Urinary bladder (tissue), 4 donors: Measurements from ENCODE around the gene PTCD2. TPM values are rescaled to one million over a fixed set of nuclear protein-coding genes. Genes with fewer than 3 reads are reported as not detected.
"Not testable (repeated sequence)": the region's sequence is repeated elsewhere in the genome, so short reads cannot be mapped to it uniquely, and the experiment has no call there.

Experiments used
- DNase-seq: peaks from one replicate; pipeline ENCODE4 v3.0.0-alpha.2; 2015; ENCODE audit errors: extremely low spot score
- H3K27ac ChIP-seq: one replicate; pipeline ENCODE4 v1.5.1; 2013; ENCODE audit warnings: low read depth, mild to moderate bottlenecking, moderate library complexity
- H3K36me3 ChIP-seq: one replicate; pipeline ENCODE4 v1.6.1; 2013; ENCODE audit warnings: mild to moderate bottlenecking, moderate library complexity; ENCODE audit not compliant: insufficient read depth
- H3K4me1 ChIP-seq: one replicate; pipeline ENCODE4 v1.6.1; 2013; ENCODE audit warnings: mild to moderate bottlenecking, moderate library complexity; ENCODE audit not compliant: insufficient read depth
- H3K4me3 ChIP-seq: one replicate; pipeline ENCODE4 v1.5.1; 2013; ENCODE audit warnings: low read depth, low read length
- WGBS: extraction: QIAGEN DNeasy Blood & Tissue Kit; methylation state at CpG from one replicate; pipeline ENCODE4 v1.1.7; 2013; 5-methylcytosine and 5-hydroxymethylcytosine counted together
- polyA plus RNA-seq: library from polyadenylated mRNA; stranded (reverse); fragments of 200-250 nt; gene quantifications from one replicate; pipeline ENCODE4 v1.2.3, GENCODE V29; 2013
- total RNA-seq: library from RNA; depleted of rRNA; stranded (reverse); fragments of >200 nt; gene quantifications from one replicate; pipeline ENCODE4 v1.2.3, GENCODE V29; 2014
- donor health status: healthy with polysubstance abuse.
- donor health status: healthy.

The PTCD2 gene
- total and polyA plus RNA-seq, 2 donors = 5.8 to 9.4 TPM

GRCh38 chr5:72383726-72384125 is 63.6 kb downstream of the PTCD2 start:
- no peak overlapping the region for H3K27ac ChIP-seq
- WGBS = 21% methylated on average over 2 of the region's 2 CpGs
- no peaks in the 10 kb centered on the region for H3K4me1 ChIP-seq

GRCh38 chr5:72386639-72387038 is 66.5 kb downstream of the PTCD2 start:
- Histone ChIP-seq H3K27ac (no peak overlapping the region), H3K4me3 (no peak overlapping the region), H3K36me3 (no peaks in the 10 kb centered on the region), H3K4me1 (no peaks in the 10 kb centered on the region)
- DNase-seq = no peak
- 92% methylated on average over 1 of the region's 1 CpG for WGBS

More at GRCh38 chr5:72383726-72384125, 63.6 kb downstream of the PTCD2 start:
- H3K4me3 ChIP-seq = no peak overlapping the region
- DNase-seq = no peak
- H3K36me3 ChIP-seq = no peaks in the 10 kb centered on the region

- no peak overlapping the region for H3K27ac ChIP-seq
- no peaks in the 10 kb centered on the region for H3K36me3 ChIP-seq
- H3K4me3 ChIP-seq = no peak overlapping the region
- H3K4me1 ChIP-seq = no peaks in the 10 kb centered on the region
- WGBS = 34% methylated on average over 3 of the region's 3 CpGs
- DNase-seq = no peak
Observed at GRCh38 chr5:72387985-72388384, 67.8 kb downstream of the PTCD2 start.

GRCh38 chr5:72388646-72389045 is 68.5 kb downstream of the PTCD2 start:
- 72% methylated on average over 8 of the region's 8 CpGs for WGBS
- no peak for DNase-seq
- Histone ChIP-seq H3K27ac (no peak overlapping the region), H3K4me1 (no peaks in the 10 kb centered on the region), H3K4me3 (no peak overlapping the region), H3K36me3 (no peaks in the 10 kb centered on the region)

DNA sequence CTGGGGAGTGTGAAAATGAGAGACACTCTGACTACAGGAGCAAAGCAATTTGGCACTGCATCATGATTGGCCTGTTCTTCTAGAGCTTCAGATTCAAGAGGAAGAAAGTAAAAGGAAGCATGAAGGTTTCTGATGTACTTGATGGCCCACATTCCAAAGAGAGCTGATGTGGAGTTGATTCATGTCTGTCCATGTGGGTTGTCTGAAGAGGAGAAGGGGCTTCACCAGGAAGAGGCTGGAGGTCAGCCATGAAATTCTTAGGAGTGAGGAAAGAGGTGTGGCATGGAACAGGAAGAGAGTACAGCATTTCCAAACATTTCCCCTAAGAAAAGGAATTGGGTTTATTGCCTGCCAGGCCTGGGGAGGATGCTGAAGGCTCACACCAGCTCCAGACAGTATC is 70.7 kb downstream of the PTCD2 start:
- no peak for DNase-seq
- H3K4me1 ChIP-seq = no peaks in the 10 kb centered on the region
- no peak overlapping the region for H3K27ac ChIP-seq
- H3K4me3 ChIP-seq = no peak overlapping the region
- H3K36me3 ChIP-seq = no peaks in the 10 kb centered on the region

DNA sequence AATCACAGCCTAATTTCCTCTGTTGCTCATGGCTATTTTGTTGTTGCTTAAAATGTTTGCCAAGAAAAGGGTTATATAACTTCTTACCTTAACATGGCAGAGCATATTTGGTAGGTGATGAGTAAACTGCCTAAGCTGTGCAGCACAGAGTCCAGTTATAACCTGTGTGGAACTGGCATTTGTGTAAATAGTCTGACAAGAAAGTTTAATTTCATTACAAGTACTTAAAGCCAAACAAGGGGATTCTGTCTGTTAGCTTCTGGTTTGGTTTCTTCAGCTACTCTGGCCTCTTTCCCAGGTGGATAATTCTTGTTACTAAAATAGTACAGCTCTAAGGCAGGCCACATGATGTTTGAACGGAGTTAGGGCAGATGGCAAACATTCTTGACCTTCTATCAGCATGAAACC is 72.2 kb downstream of the PTCD2 start:
- no peak for DNase-seq
- WGBS = 30% methylated on average over 1 of the region's 1 CpG
- Histone ChIP-seq H3K4me1 (no peaks in the 10 kb centered on the region), H3K36me3 (no peaks in the 10 kb centered on the region), H3K27ac (no peak overlapping the region), H3K4me3 (no peak overlapping the region)

- no peak overlapping the region for H3K27ac ChIP-seq
- H3K36me3 ChIP-seq = no peaks in the 10 kb centered on the region
- H3K4me3 ChIP-seq = no peak overlapping the region
- no peak for DNase-seq
- no peaks in the 10 kb centered on the region for H3K4me1 ChIP-seq
Observed at GRCh38 chr5:72393052-72393451, 72.9 kb downstream of the PTCD2 start.

DNA sequence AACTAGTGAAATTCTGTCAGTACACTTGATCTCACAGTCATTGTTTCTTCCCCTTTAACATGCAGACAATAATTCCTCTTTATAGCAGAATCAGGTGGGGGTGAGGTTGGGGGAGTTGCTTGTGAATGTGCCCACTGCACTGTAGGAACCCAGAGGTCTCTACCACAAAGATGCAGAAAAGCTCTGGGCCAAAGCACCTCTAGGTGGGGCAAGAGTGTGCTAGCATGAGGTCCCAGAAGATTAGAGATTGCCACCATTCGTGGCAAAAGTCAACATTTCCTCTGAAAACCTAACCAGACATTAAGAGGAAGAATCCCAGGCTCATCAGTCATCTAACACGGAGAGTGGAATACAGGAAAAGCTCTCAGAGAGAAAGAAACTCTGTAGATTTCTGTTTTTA is 74.5 kb downstream of the PTCD2 start:
- H3K36me3 ChIP-seq = no peaks in the 10 kb centered on the region
- DNase-seq = no peak
- no peak overlapping the region for H3K27ac ChIP-seq

GRCh38 chr5:72397836-72398235 is 77.7 kb downstream of the PTCD2 start:
- Histone ChIP-seq H3K27ac (no peak overlapping the region), H3K4me3 (no peak overlapping the region), H3K36me3 (no peaks in the 10 kb centered on the region), H3K4me1 (no peaks in the 10 kb centered on the region)
- DNase-seq = no peak
- 70% methylated on average over 6 of the region's 6 CpGs for WGBS

More for the DNA sequence above, 74.5 kb downstream of the PTCD2 start:
- Histone ChIP-seq H3K4me3 (no peak overlapping the region), H3K4me1 (no peaks in the 10 kb centered on the region)
- 48% methylated on average over 2 of the region's 2 CpGs for WGBS

- no peak overlapping the region for H3K27ac ChIP-seq
- H3K36me3 ChIP-seq = no peaks in the 10 kb centered on the region
- H3K4me3 ChIP-seq = no peak overlapping the region
- 94% methylated on average over 1 of the region's 1 CpG for WGBS
- no peak for DNase-seq
- H3K4me1 ChIP-seq = no peaks in the 10 kb centered on the region
Observed at GRCh38 chr5:72400950-72401349, 80.8 kb downstream of the PTCD2 start.

DNA sequence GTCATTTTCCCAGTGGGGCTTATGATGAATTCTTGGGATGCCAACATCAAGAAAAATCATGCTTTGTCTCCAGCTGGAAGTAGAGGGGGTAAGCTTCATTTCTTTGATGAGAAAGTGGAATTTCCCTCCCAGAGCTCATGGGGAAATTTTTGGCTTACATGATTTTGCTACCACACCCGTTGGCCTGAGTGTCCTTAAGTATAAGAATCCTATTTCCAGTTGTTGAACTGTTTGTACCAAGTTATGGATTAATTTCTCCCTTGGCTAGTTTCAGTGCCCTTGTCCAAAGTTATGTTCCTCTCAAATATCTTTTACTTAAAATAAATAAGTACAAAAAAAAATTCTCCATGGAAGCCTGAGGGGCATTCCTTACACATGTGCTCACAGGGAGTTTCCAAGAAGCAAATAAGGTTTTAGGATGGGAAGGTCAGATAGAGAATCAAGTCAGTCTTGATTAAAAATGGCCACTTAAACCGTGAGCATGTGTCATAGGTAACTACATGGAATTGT is 82.3 kb downstream of the PTCD2 start:
- Histone ChIP-seq H3K4me1 (no peaks in the 10 kb centered on the region), H3K36me3 (no peaks in the 10 kb centered on the region), H3K4me3 (no peak overlapping the region), H3K27ac (no peak overlapping the region)
- no peak for DNase-seq
- 37% methylated on average over 2 of the region's 2 CpGs for WGBS

GRCh38 chr5:72402959-72403628 is 82.9 kb downstream of the PTCD2 start:
- no peaks in the 10 kb centered on the region for H3K4me1 ChIP-seq
- no peak for DNase-seq
- WGBS = 56% methylated on average over 4 of the region's 4 CpGs
- no peaks in the 10 kb centered on the region for H3K36me3 ChIP-seq
- no peak overlapping the region for H3K27ac ChIP-seq
- H3K4me3 ChIP-seq = no peak overlapping the region

DNA sequence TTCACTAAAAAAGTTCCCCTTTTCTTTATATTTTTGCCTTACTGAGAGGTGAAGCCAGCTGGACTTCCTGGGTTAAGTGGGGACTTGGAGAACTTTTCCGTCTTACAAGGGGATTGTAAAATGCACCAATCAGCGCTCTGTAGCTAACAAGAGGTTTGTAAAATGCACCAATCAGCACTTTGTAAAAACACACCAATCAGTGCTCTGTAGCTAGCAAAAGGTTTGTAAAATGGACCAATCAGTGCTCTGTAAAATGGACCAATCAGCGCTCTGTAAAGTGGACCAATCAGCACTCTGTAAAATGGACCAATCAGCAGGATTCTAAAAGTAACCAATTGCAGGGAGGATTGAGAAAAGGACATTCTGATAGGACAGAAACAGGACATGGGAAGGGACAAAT is 84.6 kb downstream of the PTCD2 start:
- WGBS = 85% methylated on average over 3 of the region's 3 CpGs
- not testable (repeated sequence) for DNase-seq, H3K27ac ChIP-seq, H3K4me1 ChIP-seq, H3K36me3 ChIP-seq, H3K4me3 ChIP-seq

- WGBS = 81% methylated on average over 3 of the region's 3 CpGs
- no peak for DNase-seq
Observed at GRCh38 chr5:72407078-72407477, 86.9 kb downstream of the PTCD2 start.

DNA sequence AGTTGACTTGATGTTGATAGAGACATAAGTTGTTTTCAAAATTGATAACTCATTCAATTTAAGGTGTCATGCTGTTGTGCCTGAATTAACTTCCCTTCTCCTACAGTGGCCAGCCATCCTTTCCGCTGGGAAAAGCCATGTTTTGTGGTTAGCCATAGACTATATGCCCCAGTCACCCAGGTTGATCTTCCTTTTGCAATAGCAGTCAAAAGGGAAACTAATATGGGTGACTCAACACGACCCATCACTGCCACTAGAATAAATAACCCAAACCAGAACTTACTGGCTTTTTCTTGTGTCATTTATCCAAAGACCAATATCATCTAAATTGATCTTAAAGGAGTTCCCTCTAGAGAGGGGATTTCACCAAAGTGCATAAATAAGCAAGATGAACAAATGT is 87.4 kb downstream of the PTCD2 start:
- Histone ChIP-seq H3K4me1 (no peaks in the 10 kb centered on the region), H3K36me3 (no peaks in the 10 kb centered on the region), H3K27ac (no peak overlapping the region), H3K4me3 (no peak overlapping the region)
- WGBS = 88% methylated on average over 2 of the region's 2 CpGs
- no peak for DNase-seq

More at GRCh38 chr5:72407078-72407477, 86.9 kb downstream of the PTCD2 start:
- no peaks in the 10 kb centered on the region for H3K4me1 ChIP-seq
- H3K36me3 ChIP-seq = no peaks in the 10 kb centered on the region
- no peak overlapping the region for H3K27ac ChIP-seq
- H3K4me3 ChIP-seq = no peak overlapping the region
